Type B pancreatic cell (in vitro differentiated cells): ENCODE data around the gene TMEM255B. TPM values are rescaled to one million over a fixed set of nuclear protein-coding genes. Genes with fewer than 3 reads are reported as not detected.

Experiments
- DNase-seq: peaks from one replicate; pipeline ENCODE4 v3.0.0; 2021; ENCODE audit warnings: mixed read lengths; ENCODE audit not compliant: unreplicated experiment; ENCODE audit errors: extremely low spot score
- H3K27ac Mint-ChIP-seq: 2 replicates; pipeline ENCODE4 v1.8.0; 2021; ENCODE audit warnings: mild to moderate bottlenecking, mixed read lengths
- H3K27me3 Mint-ChIP-seq: 2 replicates; pipeline ENCODE4 v1.8.0; 2021; ENCODE audit warnings: mixed read lengths
- H3K36me3 Mint-ChIP-seq: 2 replicates; pipeline ENCODE4 v1.8.0; 2021; ENCODE audit warnings: mixed read lengths
- H3K4me1 Mint-ChIP-seq: one replicate; pipeline ENCODE4 v1.8.0; 2021; ENCODE audit warnings: mixed read lengths; ENCODE audit not compliant: unreplicated experiment
- H3K4me3 Mint-ChIP-seq: 2 replicates; pipeline ENCODE4 v1.8.0; 2021; ENCODE audit warnings: mild to moderate bottlenecking, mixed read lengths
- H3K9me3 Mint-ChIP-seq: 2 replicates; pipeline ENCODE4 v1.8.0; 2021; ENCODE audit warnings: mixed read lengths
- CTCF ChIP-seq: fragments of 200-600 bp; sonication (generic); conservative IDR thresholded peaks from 2 replicates; pipeline ENCODE4 v1.5.0; 2021; ENCODE audit warnings: antibody characterized with exemption, mild to moderate bottlenecking
- total RNA-seq: library from RNA; stranded (reverse); gene quantifications from 2 replicates; pipeline ENCODE4 v1.2.1, GENCODE V29; 2021; ENCODE audit warnings: low replicate concordance

Gene TMEM255B
- total RNA-seq, 1 donor from 2014 or later: 0.92 TPM

GRCh38 chr13:113783966-113784644, 25.1 kb downstream of the TMEM255B start:
- peaks cover 38% of the 10 kb centered on the region for H3K27me3 Mint-ChIP-seq
- no peaks in the 10 kb centered on the region for H3K36me3 Mint-ChIP-seq
- no peaks in the 10 kb centered on the region for H3K4me1 Mint-ChIP-seq
- H3K4me3 Mint-ChIP-seq: no peak overlapping the region
- TF ChIP-seq CTCF: no peak
- no peak for DNase-seq
- H3K9me3 Mint-ChIP-seq: no peaks in the 10 kb centered on the region
- H3K27ac Mint-ChIP-seq: no peak overlapping the region

- Mint-ChIP-seq H3K36me3 (no peaks in the 10 kb centered on the region), H3K4me3 (no peak overlapping the region), H3K4me1 (no peaks in the 10 kb centered on the region), H3K9me3 (no peaks in the 10 kb centered on the region), H3K27me3 (peaks cover 36% of the 10 kb centered on the region), H3K27ac (no peak overlapping the region)
- no peak for TF ChIP-seq CTCF
- DNase-seq: no peak
Measured at GRCh38 chr13:113784645-113785024, 25.6 kb downstream of the TMEM255B start.

GRCh38 chr13:113785051-113786010, 26.3 kb downstream of the TMEM255B start:
- Mint-ChIP-seq H3K36me3 (no peaks in the 10 kb centered on the region), H3K27ac (no peak overlapping the region), H3K4me1 (no peaks in the 10 kb centered on the region), H3K4me3 (no peak overlapping the region), H3K9me3 (no peaks in the 10 kb centered on the region), H3K27me3 (peaks cover 37% of the 10 kb centered on the region)
- no peak for DNase-seq
- TF ChIP-seq CTCF: no peak

GRCh38 chr13:113786262-113786841, 27.3 kb downstream of the TMEM255B start:
- H3K4me3 Mint-ChIP-seq: no peak overlapping the region
- no peaks in the 10 kb centered on the region for H3K4me1 Mint-ChIP-seq
- TF ChIP-seq CTCF: no peak
- H3K36me3 Mint-ChIP-seq: no peaks in the 10 kb centered on the region
- no peaks in the 10 kb centered on the region for H3K9me3 Mint-ChIP-seq
- H3K27me3 Mint-ChIP-seq: peaks cover 32% of the 10 kb centered on the region
- DNase-seq: no peak
- H3K27ac Mint-ChIP-seq: no peak overlapping the region

- TF ChIP-seq CTCF: no peak
- DNase-seq: no peak
- Mint-ChIP-seq H3K4me1 (no peaks in the 10 kb centered on the region), H3K27ac (no peak overlapping the region), H3K27me3 (peaks cover 29% of the 10 kb centered on the region), H3K9me3 (no peaks in the 10 kb centered on the region), H3K36me3 (no peaks in the 10 kb centered on the region), H3K4me3 (no peak overlapping the region)
Measured at GRCh38 chr13:113787694-113788093, 28.7 kb downstream of the TMEM255B start.
